ENCODE results near the gene ULK3.
"Not testable (repeated sequence)": the region's sequence is repeated elsewhere in the genome, so short reads cannot be mapped to it uniquely, and the experiment has no call there.

ULK3 gene, protein sequence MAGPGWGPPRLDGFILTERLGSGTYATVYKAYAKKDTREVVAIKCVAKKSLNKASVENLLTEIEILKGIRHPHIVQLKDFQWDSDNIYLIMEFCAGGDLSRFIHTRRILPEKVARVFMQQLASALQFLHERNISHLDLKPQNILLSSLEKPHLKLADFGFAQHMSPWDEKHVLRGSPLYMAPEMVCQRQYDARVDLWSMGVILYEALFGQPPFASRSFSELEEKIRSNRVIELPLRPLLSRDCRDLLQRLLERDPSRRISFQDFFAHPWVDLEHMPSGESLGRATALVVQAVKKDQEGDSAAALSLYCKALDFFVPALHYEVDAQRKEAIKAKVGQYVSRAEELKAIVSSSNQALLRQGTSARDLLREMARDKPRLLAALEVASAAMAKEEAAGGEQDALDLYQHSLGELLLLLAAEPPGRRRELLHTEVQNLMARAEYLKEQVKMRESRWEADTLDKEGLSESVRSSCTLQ

DNA sequence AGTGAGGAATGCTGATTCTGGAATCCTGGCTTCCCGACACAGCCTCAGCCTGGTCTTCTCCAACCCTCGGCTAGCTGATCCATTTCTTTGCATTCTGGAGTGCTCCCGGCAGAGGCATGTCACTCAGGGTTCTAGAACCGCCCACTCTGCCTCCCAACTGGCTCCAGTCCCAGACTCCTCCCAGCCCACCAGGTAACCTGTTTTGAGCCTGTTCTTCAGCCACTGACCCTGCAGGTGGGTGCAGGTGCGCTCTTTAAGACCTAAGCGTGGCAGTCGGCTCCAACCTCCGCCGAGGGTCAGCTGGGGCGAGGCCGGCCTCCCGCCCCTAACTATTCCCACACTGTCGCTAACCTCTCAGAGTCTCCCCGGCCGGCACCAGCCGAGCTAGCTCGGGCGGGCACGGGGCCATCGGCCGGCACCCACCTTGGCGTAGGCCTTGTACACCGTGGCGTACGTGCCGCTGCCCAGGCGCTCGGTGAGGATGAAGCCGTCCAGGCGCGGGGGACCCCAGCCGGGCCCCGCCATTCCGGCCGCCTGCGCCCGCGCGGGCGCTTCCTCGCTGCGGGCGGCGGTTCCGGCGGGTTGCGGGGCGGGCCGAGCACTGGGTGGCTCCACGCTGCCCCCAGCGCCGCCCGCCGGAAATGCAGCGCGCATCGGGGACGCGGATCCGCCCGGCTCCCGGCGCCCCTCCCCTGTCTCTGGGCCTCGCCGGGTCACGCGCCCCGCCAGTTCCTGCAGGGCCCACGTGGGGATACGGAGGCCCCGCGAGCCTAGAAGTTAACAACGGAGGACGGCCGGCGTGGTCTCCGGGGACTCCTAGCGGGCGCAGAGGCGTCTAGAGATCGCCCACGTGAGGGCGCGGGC, at the start of gene ULK3:
Gene ULK3, minus strand, starts transcription at position 576 of the 864 bp plus-strand sequence. Its CDS starts 51 bp downstream, at position 525.
- DNase-seq (ENCODE audit: low read depth in 1 of 2, low spot score in 1 of 2) = peak; percentile 83 to 89

GRCh38 chr15:74892313-74892712, 49.4 kb upstream of the ULK3 start:
- DNase-seq (ENCODE audit: low read depth in 1 of 2, low spot score in 1 of 2) = no peak

GRCh38 chr15:74891469-74891868, 48.5 kb upstream of the ULK3 start:
- DNase-seq (ENCODE audit: low read depth in 1 of 2, low spot score in 1 of 2) = no peak

DNA sequence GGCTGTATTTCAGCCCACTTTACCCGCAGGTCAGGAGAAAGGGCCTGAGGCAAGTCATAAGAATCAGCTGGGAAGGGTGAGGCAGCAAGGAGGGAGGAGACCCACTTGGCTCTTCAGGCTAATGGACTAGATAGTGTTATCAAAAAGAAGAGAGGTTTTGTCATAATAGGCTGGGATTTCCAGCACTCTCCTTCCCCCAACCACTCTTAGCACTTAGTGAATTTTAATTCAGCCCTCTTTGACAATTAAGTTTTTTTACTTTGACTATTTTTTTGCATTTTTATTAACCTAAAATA, 47.7 kb upstream of the ULK3 start:
- no peak for DNase-seq (ENCODE audit: low read depth in 1 of 2, low spot score in 1 of 2)

DNA sequence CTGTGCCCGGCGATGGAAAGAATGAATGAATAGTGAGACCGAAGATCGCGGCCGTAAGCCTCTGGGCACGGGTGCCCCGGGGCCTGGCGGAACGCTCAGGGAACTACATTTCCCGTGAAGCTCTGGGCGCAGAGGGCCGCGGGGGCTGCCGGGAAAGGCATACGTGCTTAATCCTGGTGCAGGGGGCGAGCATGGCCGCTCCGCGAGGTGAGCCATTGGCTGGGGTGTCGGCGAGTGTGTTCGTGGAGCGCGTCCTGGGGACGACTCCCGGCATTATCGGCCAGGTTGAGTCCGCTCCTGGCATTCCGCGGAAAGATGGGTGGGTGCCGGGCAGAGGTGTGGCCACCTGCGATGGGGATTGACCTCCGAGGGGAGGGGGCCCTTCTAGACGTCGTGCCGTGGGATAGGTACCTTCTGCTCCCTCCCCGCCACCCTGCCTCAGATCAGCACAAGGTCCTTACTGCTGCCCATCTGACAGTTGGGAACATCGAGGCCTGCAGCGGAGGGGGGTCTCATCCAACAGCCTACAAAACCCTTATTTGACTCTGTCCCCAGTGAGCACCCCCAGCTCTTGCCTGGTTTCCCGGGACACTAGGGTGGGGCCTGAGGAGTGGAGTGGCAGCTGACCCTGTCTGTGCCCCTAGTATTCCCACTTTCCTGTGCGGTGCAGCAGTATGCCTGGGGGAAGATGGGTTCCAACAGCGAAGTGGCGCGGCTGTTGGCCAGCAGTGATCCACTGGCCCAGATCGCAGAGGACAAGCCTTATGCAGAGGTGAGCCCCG, 47.1 kb upstream of the ULK3 start, which contains the start of gene MPI:
Gene MPI, plus strand, starts transcription at position 160 of the 782 bp plus-strand sequence. Its CDS starts 32 bp downstream, at position 192.
- DNase-seq (ENCODE audit: low read depth in 1 of 2, low spot score in 1 of 2) = peak; percentile 65 to 76

GRCh38 chr15:74889390-74889882, 46.5 kb upstream of the ULK3 start:
- DNase-seq (ENCODE audit: low read depth in 1 of 2, low spot score in 1 of 2) = no peak

GRCh38 chr15:74888716-74889115, 45.8 kb upstream of the ULK3 start:
- DNase-seq (ENCODE audit: low read depth in 1 of 2, low spot score in 1 of 2) = no peak

- DNase-seq (ENCODE audit: low read depth in 1 of 2, low spot score in 1 of 2) = not testable (repeated sequence)
Observed at GRCh38 chr15:74887537-74888193, 44.7 kb upstream of the ULK3 start.

GRCh38 chr15:74885461-74885860, 42.5 kb upstream of the ULK3 start:
- no peak for DNase-seq (ENCODE audit: low read depth in 1 of 2, low spot score in 1 of 2)

DNA sequence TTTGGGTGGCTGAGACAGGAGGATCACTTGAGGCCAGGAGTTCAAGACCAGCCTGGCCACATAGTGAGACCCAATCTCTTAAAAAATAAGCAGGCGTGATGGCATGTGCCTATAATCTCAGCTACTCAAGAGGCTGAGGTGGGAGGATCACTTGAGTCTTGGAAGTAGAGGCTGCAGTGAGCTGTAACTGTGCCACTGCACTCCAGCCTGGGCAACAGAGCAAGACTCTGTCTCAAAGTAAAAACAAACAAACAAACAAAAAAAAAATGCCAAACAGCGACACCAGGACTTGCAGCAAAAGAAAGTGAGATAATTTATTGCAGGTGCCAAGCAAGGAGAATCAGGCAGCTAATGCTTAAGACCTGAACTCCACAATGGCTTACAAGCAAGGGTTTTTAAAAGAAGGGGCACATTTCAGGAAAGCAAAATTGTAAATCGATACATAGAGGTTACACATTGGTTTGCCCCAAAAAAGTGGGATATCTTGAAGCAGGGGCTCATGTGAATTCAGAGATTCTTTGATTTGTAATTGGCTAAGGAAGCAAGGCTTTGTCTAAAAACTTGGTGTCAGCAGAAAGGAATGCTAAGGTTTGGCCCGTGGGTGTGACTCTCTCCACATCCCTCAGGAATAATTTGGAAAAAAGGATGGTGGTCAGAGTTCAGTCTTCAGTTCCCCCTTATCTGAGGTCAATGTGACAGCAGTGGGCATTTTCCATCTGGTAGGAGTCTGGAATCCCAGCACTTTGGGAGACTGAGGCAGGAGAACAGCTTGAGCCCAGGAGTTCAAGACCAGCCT, 41.7 kb upstream of the ULK3 start:
- DNase-seq (ENCODE audit: low read depth in 1 of 2, low spot score in 1 of 2) = no peak

GRCh38 chr15:74882528-74882927, 39.6 kb upstream of the ULK3 start:
- DNase-seq (ENCODE audit: low read depth in 1 of 2, low spot score in 1 of 2) = no peak

DNA sequence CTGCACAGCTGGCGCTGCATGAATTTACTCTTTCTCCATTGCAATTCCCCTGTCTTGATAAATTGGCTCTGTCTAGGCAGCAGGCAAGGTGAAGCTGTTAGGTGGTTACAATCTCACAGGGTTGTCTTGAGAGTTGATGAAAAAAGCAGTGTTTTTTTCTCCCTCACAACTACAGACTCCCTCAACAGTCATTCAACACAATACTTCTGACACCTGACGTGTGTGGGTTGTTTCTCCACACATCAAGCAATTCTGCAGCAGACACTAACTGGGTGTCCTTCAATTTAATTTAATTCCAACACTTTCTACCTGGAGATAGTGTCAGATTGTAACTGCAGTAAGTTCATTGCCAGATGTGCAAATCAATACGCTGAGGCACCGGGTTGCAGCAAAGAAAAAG, 35.3 kb upstream of the ULK3 start:
- DNase-seq (ENCODE audit: low read depth in 1 of 2, low spot score in 1 of 2) = no peak

- DNase-seq (ENCODE audit: low read depth in 1 of 2, low spot score in 1 of 2) = no peak
Observed at GRCh38 chr15:74873756-74874424, 30.9 kb upstream of the ULK3 start.

GRCh38 chr15:74873036-74873755, 30.2 kb upstream of the ULK3 start, which contains the start of gene SCAMP2:
TSS of gene SCAMP2 (minus strand) at chr15:74873365. CDS start at chr15:74873255, 110 bp downstream.
- DNase-seq (ENCODE audit: low read depth in 1 of 2, low spot score in 1 of 2) = peak; percentile 73 to 82

GRCh38 chr15:74872702-74873035, 29.7 kb upstream of the ULK3 start:
- DNase-seq (ENCODE audit: low read depth in 1 of 2, low spot score in 1 of 2) = no peak

GRCh38 chr15:74870436-74871215, 27.7 kb upstream of the ULK3 start:
- no peak for DNase-seq (ENCODE audit: low read depth in 1 of 2, low spot score in 1 of 2)

DNA sequence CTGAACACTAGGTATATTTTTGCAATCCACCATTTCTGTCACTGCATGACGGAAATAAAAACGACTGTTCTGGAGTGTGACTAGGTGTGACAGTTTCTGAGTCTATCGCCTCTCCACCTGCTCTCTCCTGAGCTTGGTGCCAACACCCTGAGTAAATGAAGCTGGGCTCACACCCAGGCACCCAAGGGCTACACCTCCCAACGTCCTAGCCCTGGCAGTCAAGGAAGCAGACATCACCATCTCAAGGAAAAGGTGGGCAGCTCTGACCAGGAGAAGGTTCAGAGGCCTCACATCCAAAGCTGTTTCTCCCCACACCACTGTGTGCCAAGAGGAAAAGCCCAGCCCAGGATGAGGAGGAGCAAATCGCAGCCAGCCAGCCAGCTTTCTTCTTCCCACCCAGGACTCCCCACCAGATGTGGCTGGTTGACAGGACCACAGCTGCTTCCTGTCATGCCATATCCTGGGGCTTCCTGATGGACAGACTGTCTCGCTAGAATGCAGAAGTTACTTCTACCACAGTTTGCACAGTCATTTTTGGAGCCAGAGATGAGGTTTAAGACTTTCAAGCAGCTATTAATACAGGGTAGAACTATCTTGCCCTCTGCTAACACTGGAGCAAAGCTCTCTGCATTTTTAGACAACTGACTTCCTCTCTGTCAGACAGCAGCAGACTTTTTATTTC, 26.9 kb upstream of the ULK3 start:
- no peak for DNase-seq (ENCODE audit: low read depth in 1 of 2, low spot score in 1 of 2)

All from activated T-helper 1 cell treated with anti-CD3 and anti-CD28 coated beads, Interleukin-2, amount 50 U/mL, for 16 hours (primary cell).